SK-N-MC (cell line): ENCODE results near the gene CLEC17A.
"Not testable (repeated sequence)": the region's sequence is repeated elsewhere in the genome, so short reads cannot be mapped to it uniquely, and the experiment has no call there.

ENCODE experiments used
- DNase-seq: peaks from one replicate; pipeline ENCODE4 v3.0.0-alpha.2; 2011; ENCODE audit warnings: low read depth, low spot score
- H3K27ac ChIP-seq: fragments of 200-600 bp; sonication (generic); 2 replicates; pipeline ENCODE4 v1.5.1; 2016; ENCODE audit warnings: mixed run types
- H3K36me3 ChIP-seq: fragments of 200-600 bp; sonication (generic); 2 replicates; pipeline ENCODE4 v1.6.1; 2017; ENCODE audit warnings: antibody characterized with exemption, low read length, mixed read lengths; ENCODE audit not compliant: insufficient read depth
- H3K4me3 ChIP-seq: fragments of 200-600 bp; sonication (generic); 2 replicates; pipeline ENCODE4 v1.5.1; 2016
- H3K9ac ChIP-seq: fragments of 200-600 bp; sonication (generic); 2 replicates; pipeline ENCODE4 v1.8.0; 2017; ENCODE audit warnings: mixed run types, mixed read lengths; ENCODE audit not compliant: insufficient read length
- H3K9me3 ChIP-seq: fragments of 200-600 bp; sonication (generic); 2 replicates; pipeline ENCODE4 v1.6.1; 2017; ENCODE audit warnings: low read depth, mild to moderate bottlenecking, antibody characterized with exemption, low read length, moderate library complexity, mixed read lengths
- EZH2 ChIP-seq: fragments of 200-600 bp; sonication (generic); IDR thresholded peaks from one replicate; pipeline ENCODE4 v1.6.1; 2017; ENCODE audit warnings: antibody characterized with exemption
- FOXP2 ChIP-seq: optimal IDR thresholded peaks from 2 replicates; pipeline ENCODE3; 2011; ENCODE audit warnings: mild to moderate bottlenecking, moderate library complexity; ENCODE audit not compliant: insufficient read depth; ENCODE audit errors: extremely low read length, control extremely low read depth
- POLR2AphosphoS5 ChIP-seq: IDR thresholded peaks from 2 replicates; pipeline ENCODE4 v1.6.1; 2012; ENCODE audit warnings: mild to moderate bottlenecking, low read depth, low read length, borderline replicate concordance

The CLEC17A gene

DNA sequence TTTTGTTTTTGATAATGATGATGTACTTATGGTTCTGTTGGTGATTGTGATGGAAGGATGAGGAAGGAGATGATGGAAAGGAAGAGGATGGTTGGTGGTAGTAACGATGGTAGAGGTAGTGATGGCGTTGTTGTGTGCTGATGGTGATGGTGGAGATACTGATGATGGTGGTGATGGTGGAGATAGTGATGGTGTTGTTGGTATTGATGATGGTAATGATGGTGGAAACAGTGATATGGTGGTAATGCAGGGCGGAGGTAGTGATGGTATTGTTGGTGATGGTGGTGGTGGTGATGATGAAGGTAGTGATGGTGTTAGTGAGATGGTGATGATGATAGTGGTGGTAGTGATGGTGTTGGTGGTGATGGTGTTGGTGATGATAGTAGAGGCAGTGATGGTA lies 12.7 kb downstream of the CLEC17A start:
- H3K36me3 ChIP-seq = no peaks in the 10 kb centered on the region
- H3K27ac ChIP-seq = no peak overlapping the region
- no peaks in the 10 kb centered on the region for H3K9me3 ChIP-seq
- no peak overlapping the region for H3K4me3 ChIP-seq
- no peak for DNase-seq
- H3K9ac ChIP-seq = no peak overlapping the region
- no peak for TF ChIP-seq FOXP2
- no peak for TF ChIP-seq POLR2AphosphoS5
- no peak for TF ChIP-seq EZH2

DNA sequence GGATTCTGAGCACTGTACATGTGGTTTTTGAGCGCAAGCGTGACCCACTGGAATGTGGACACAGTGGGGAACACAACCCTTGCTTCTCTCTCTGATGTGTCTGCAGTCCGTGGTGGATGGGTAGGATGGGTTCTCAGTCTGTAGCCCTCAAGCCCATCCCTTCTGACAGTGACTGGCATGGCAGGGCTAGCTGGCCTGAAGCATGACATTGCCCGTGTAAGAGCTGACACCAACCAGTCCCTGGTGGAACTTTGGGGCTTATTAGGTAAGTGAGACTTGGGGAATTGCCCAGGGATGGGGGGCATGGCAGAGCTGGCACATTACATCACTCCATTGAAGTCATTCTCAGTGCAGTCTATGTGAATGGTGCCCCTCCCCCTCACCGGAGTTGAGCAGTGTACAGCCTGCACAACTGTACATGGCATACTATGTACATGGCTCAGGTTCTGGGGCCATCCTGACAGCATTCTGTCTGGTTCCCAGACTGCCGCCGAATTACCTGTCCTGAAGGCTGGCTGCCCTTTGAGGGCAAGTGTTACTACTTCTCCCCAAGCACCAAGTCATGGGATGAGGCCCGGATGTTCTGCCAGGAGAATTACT lies 16.8 kb downstream of the CLEC17A start:
- no peak overlapping the region for H3K4me3 ChIP-seq
- no peak for DNase-seq
- H3K9me3 ChIP-seq = no peaks in the 10 kb centered on the region
- H3K9ac ChIP-seq = no peak overlapping the region
- TF ChIP-seq POLR2AphosphoS5 (no peak), FOXP2 (no peak), EZH2 (no peak)
- no peaks in the 10 kb centered on the region for H3K36me3 ChIP-seq
- H3K27ac ChIP-seq = no peak overlapping the region

DNA sequence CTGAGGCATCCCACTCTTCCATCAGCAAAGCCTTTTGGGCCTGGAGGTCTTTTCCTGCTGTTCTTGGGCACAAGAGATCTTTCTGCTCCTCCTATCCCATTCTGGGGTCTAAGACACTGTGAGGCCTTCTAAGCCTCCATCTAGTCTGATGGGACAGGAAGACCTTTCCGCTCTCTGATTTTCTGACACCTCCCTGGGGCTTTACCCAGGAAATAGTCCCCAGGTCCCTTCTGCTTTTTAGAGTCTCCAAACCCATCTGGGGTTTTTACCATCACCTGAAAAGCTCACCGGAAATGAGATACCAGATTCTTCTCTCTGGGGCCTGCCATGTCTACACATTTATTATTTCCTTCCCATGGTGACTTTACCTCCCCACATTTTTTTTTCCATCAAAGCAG lies 21.1 kb downstream of the CLEC17A start:
- DNase-seq = no peak
- Histone ChIP-seq H3K9me3 (no peaks in the 10 kb centered on the region), H3K36me3 (no peaks in the 10 kb centered on the region), H3K27ac (no peak overlapping the region), H3K4me3 (no peak overlapping the region), H3K9ac (no peak overlapping the region)
- TF ChIP-seq EZH2 (no peak), POLR2AphosphoS5 (no peak), FOXP2 (no peak)

DNA sequence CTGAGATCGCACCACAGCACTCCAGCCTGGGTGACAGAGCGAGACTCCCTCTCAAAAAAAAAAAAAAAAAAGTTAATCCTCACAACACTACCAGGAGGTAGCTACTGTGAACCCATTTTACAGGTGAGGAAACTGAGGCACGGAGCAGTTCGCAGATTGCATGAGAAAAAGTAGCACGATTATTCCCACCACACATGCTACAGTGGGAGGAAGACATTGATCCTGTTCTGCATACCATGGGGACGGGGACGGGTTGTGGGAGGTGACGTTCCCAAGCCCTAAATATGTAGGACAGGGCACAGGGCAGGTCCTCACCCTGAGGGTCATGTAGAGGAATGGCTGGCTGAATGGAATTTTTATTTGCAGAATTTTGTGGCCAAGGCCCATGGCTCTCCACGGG lies 23.7 kb downstream of the CLEC17A start:
- H3K4me3 ChIP-seq = no peak overlapping the region
- no peaks in the 10 kb centered on the region for H3K36me3 ChIP-seq
- TF ChIP-seq POLR2AphosphoS5 (no peak), FOXP2 (no peak), EZH2 (no peak)
- H3K9me3 ChIP-seq = no peaks in the 10 kb centered on the region
- no peak overlapping the region for H3K9ac ChIP-seq
- H3K27ac ChIP-seq = no peak overlapping the region
- no peak for DNase-seq

DNA sequence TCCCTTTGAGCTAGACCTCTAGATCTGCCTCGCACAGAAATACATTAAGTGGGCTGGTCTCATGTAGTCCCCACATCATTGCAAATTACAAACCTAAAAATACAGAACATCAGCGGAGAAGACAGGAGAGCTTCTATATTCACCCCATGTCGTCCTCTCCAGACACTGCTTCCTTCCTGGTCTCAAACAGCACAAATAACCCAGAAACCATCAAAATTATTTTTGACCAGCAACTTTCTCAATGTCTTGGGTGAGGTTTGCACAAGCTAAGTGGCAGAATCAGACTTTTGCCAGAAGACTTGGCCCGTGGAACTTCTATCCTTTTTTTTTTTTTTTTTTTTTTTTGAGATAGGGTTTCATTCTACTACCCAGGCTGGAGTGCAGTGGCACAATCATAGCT lies 28.2 kb downstream of the CLEC17A start:
- no peak for DNase-seq
- TF ChIP-seq FOXP2 (no peak), EZH2 (no peak), POLR2AphosphoS5 (no peak)

DNA sequence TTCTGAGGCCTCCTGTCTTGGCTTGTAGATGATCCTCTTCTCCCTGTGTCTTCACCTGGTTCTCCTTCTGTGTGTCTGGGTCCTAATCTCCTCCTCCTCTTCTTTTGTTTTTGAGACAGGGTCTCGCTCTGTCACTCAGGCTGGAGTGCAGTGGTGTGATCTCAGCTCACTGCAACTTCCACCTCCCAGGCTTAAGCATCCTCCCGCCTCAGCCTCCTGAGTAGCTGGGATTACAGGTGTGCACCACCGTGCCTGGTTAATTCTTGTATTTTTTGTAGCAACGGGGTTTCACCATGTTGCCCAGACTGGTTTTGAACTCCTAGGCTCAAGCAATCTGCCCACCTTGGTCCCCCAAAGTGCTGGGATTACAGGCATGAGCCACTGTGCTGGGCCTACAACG lies 29.4 kb downstream of the CLEC17A start:
- not testable (repeated sequence) for DNase-seq, H3K36me3 ChIP-seq, H3K4me3 ChIP-seq, H3K9ac ChIP-seq, H3K9me3 ChIP-seq, H3K27ac ChIP-seq

More for the DNA sequence above, 28.2 kb downstream of the CLEC17A start:
- H3K27ac ChIP-seq = no peak overlapping the region
- no peak overlapping the region for H3K9ac ChIP-seq
- no peak overlapping the region for H3K4me3 ChIP-seq
- H3K9me3 ChIP-seq = no peaks in the 10 kb centered on the region
- H3K36me3 ChIP-seq = no peaks in the 10 kb centered on the region

DNA sequence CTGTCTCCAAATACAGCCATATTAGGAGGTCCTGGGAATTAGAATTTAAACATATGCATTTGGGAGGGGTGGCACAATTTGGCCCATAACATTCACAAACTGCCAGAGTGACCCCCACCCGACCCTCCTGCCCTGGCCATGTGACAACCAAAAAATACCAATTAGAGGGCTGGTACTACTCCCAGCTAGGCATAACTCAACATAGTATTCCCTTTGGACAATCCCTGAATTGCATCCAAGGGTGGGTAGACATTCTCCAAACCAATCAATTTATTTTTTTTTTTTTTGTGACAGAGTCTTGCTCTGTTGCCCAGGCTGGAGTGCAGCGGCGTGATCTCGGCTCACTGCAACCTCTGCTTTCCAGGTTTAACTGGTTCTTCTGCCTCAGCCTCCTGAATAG lies 29.8 kb downstream of the CLEC17A start:
- no peak for DNase-seq
- H3K9me3 ChIP-seq = no peaks in the 10 kb centered on the region
- H3K4me3 ChIP-seq = no peak overlapping the region
- no peaks in the 10 kb centered on the region for H3K36me3 ChIP-seq
- H3K27ac ChIP-seq = no peak overlapping the region
- H3K9ac ChIP-seq = no peak overlapping the region
- TF ChIP-seq EZH2 (no peak), FOXP2 (no peak), POLR2AphosphoS5 (no peak)

DNA sequence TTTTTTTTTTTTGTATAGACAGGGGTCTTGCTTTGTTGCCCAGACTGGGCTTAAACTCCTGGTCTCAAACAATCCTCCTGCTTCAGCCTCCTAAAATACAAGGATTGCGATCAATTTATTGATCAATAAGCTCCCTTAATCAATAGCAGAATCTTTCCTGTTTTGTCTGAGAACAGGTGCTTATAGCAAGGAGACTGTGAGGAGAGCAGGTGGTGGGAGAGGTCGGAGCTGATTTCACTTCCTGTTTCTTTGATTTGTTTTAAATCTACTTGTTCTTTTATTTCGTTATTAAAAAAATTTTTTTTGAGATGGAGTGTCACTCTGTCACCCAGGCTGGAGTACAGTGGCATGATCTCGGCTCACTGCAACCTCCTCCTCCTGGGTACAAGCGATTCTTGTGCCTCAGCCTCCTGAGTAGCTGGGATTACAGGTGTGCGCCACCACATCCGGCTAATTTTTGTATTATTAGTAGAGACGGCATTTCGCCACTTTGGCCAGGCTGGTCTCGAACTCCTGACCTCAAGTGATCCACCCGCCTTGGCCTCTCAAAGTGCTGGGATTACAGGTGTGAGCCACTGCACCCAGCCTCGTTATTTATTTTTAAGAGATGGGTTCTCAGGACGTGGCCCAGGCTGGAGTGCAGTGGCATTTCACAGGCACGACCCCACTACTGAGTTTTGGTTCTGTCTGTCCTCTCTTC lies 30.7 kb downstream of the CLEC17A start:
- not testable (repeated sequence) for H3K4me3 ChIP-seq, H3K36me3 ChIP-seq, H3K9me3 ChIP-seq, H3K9ac ChIP-seq, H3K27ac ChIP-seq, DNase-seq

DNA sequence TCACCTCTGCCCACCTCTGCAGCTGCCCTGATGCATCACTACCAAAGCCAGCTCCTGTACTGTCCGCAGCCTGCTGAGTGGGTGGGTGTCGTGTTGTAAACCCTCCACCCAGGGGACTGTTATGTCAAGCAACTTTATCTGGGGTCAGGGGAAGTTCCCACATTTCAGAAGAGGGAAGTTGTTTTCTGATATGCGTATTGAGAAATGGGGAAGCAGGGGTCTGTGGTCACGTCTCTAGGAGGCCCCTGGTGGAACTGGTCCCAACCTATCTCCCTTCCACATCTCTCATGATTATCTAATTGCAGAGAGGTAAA lies 31.2 kb downstream of the CLEC17A start:
- no peak overlapping the region for H3K27ac ChIP-seq
- H3K9ac ChIP-seq = no peak overlapping the region
- TF ChIP-seq FOXP2 (no peak), POLR2AphosphoS5 (no peak), EZH2 (no peak)
- DNase-seq = no peak
- H3K36me3 ChIP-seq = no peaks in the 10 kb centered on the region
- H3K4me3 ChIP-seq = no peak overlapping the region
- no peaks in the 10 kb centered on the region for H3K9me3 ChIP-seq
